ENCODE measurements around the gene GLB1L2. TPM values are rescaled to one million over a fixed set of nuclear protein-coding genes. Genes with fewer than 3 reads are reported as not detected.

Gene GLB1L2
- total and polyA plus RNA-seq, 4 donors = 2.0 to 14.1 (median 11.9) TPM

DNA sequence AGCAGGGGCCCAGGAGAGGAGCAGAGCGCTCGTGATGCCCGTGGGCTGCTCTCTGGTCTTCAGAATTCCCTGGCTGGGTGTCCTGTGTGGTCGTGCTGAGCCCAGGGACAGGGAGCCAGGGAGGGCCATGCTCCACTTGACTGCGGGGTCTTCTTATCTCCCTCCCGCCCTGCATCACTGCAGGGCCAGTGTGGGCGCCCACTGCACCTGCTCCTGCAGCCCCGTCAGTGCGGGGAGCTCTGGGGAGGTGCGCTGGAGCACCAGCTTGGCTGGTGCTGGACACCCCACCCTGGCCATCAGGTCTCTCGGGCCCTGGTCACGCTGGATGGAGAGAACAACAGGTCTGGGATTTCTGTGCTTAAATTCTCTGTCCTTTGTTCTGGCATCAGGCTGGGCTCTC lies 48.4 kb downstream of the GLB1L2 start:
- no peak for DNase-seq (ENCODE audit: low read depth in 4 of 6, low spot score in 6 of 6)
- Histone ChIP-seq H3K4me1 (ENCODE audit: control insufficient read depth, insufficient read depth, low read length) (peaks cover 3% of the 10 kb centered on the region), H3K9me3 (ENCODE audit: control insufficient read depth, insufficient read depth, low read length) (no peaks in the 10 kb centered on the region), H3K4me3 (ENCODE audit: low read depth, low read length) (no peak overlapping the region), H3K27ac (ENCODE audit: low read depth, low read length) (no peak overlapping the region), H3K36me3 (ENCODE audit: control insufficient read depth, insufficient read depth, low read length) (peaks cover 91% of the 10 kb centered on the region), H3K27me3 (ENCODE audit: control insufficient read depth, insufficient read depth, low read length) (no peaks in the 10 kb centered on the region)
- 91% methylated on average over 12 of the region's 12 CpGs for WGBS (ENCODE audit: insufficient coverage)

DNA sequence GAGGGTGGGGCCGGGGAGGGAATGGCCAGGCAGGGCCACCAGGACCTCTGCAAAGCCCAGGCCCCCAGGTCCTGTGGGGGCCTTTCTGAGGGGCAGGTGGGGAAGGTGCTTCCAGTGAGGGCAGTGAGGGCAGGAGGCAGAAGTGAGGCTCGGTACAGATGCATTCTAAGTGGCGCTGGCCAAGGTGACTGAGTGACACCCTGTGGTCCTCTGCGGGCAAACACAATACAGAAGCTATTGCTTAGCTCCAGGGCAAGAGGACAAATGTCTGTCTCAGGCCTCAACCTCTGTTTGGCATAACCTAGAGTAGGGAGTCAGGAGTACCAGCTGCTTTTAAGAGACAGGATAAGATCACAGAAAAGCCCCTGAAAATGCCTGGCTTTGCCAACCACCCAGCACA lies 49.0 kb downstream of the GLB1L2 start:
- 85% methylated on average over 3 of the region's 4 CpGs for WGBS (ENCODE audit: insufficient coverage)
- peaks cover 91% of the 10 kb centered on the region for H3K36me3 ChIP-seq (ENCODE audit: control insufficient read depth, insufficient read depth, low read length)
- H3K4me1 ChIP-seq (ENCODE audit: control insufficient read depth, insufficient read depth, low read length) = peaks cover 8% of the 10 kb centered on the region
- no peaks in the 10 kb centered on the region for H3K9me3 ChIP-seq (ENCODE audit: control insufficient read depth, insufficient read depth, low read length)
- H3K27ac ChIP-seq (ENCODE audit: low read depth, low read length) = no peak overlapping the region
- H3K27me3 ChIP-seq (ENCODE audit: control insufficient read depth, insufficient read depth, low read length) = no peaks in the 10 kb centered on the region
- H3K4me3 ChIP-seq (ENCODE audit: low read depth, low read length) = no peak overlapping the region
- DNase-seq (ENCODE audit: low read depth in 4 of 6, low spot score in 6 of 6) = no peak

DNA sequence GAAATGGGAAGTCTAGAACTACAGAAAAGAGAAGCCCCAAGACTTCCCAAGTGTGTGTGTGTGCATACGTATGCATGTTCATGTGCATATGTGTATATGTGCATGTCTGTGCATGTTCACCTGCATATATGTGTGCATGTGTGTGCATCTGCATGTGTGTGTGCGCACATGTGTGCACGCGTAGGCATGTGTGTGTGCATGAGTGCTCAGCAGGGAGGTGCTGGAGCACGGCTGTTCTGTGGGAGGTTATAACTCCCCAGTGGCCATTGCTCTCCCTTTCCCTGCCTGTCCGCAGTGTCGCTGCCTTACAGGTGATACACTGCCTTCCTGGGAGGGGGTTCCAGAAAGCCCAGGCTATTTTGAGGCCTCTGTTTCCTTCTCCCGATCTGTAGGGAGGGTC lies 50.5 kb downstream of the GLB1L2 start:
- H3K27me3 ChIP-seq (ENCODE audit: control insufficient read depth, insufficient read depth, low read length) = no peaks in the 10 kb centered on the region
- H3K36me3 ChIP-seq (ENCODE audit: control insufficient read depth, insufficient read depth, low read length) = peaks cover 89% of the 10 kb centered on the region
- H3K4me1 ChIP-seq (ENCODE audit: control insufficient read depth, insufficient read depth, low read length) = peaks cover 14% of the 10 kb centered on the region
- no peak for DNase-seq (ENCODE audit: low read depth in 4 of 6, low spot score in 6 of 6)
- no peak overlapping the region for H3K27ac ChIP-seq (ENCODE audit: low read depth, low read length)
- H3K9me3 ChIP-seq (ENCODE audit: control insufficient read depth, insufficient read depth, low read length) = no peaks in the 10 kb centered on the region
- H3K4me3 ChIP-seq (ENCODE audit: low read depth, low read length) = no peak overlapping the region
- WGBS (ENCODE audit: insufficient coverage) = 85% methylated on average over 8 of the region's 8 CpGs

DNA sequence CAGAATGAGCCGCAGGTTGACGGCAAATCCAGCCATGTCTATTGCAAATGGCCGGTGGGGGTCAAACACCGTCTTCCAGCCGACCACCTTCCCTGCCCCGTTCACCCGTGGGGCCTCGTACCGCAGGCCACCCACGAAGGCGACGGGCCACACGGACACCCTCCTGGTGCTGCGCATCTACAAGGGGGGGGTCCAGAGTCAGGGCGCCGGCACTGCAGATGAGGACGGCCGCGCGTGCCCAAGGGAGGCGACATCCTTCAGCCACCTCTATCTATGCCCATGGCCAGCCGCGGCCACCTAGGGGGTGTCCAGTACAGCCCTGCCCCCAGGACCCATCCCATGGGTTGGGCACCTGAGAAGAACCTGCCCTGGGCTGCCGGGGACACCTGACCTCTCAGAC lies 51.0 kb downstream of the GLB1L2 start:
- no peak overlapping the region for H3K27ac ChIP-seq (ENCODE audit: low read depth, low read length)
- WGBS (ENCODE audit: insufficient coverage) = 97% methylated on average over 24 of the region's 24 CpGs
- peaks cover 89% of the 10 kb centered on the region for H3K36me3 ChIP-seq (ENCODE audit: control insufficient read depth, insufficient read depth, low read length)
- H3K27me3 ChIP-seq (ENCODE audit: control insufficient read depth, insufficient read depth, low read length) = no peaks in the 10 kb centered on the region
- no peak overlapping the region for H3K4me3 ChIP-seq (ENCODE audit: low read depth, low read length)
- peaks cover 14% of the 10 kb centered on the region for H3K4me1 ChIP-seq (ENCODE audit: control insufficient read depth, insufficient read depth, low read length)
- DNase-seq (ENCODE audit: low read depth in 4 of 6, low spot score in 6 of 6) = no peak
- no peaks in the 10 kb centered on the region for H3K9me3 ChIP-seq (ENCODE audit: control insufficient read depth, insufficient read depth, low read length)

DNA sequence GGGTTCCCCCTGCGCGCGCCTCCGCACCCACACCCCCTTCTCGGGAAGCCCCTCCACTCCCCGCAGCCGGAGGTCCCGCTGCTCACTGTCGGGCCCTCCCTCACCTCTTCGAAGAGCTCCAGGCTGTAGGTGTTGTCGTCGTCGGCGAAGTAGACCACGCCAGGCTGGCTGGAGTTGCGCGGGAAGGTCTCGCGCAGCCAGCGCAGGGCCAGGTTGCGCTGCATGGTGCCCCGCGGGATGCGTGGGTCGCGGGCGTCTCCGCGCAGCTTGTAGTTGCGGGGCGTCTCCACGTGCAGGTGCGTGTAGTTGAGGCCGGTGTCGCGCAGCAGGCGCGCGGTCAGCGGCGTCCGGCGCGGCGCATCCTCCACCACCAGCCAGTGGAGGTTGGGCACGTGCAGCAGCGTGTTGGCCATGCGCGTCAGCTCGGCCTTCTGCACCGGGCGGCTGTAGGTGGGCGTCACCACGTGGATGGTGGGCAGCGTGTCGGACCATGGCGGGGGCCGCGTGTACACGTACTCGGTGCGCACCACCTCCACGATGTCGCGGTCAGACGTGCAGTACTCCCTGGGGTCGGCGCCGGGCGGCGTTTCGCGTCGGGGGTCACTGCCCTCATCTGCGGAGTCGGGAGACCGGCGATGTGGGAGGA lies 51.9 kb downstream of the GLB1L2 start:
- WGBS (ENCODE audit: insufficient coverage) = 92% methylated on average over 78 of the region's 78 CpGs
- DNase-seq (ENCODE audit: low read depth in 4 of 6, low spot score in 6 of 6) = no peak
- H3K36me3 ChIP-seq (ENCODE audit: control insufficient read depth, insufficient read depth, low read length) = peaks cover 84% of the 10 kb centered on the region
- no peak overlapping the region for H3K27ac ChIP-seq (ENCODE audit: low read depth, low read length)
- H3K9me3 ChIP-seq (ENCODE audit: control insufficient read depth, insufficient read depth, low read length) = no peaks in the 10 kb centered on the region
- H3K4me1 ChIP-seq (ENCODE audit: control insufficient read depth, insufficient read depth, low read length) = peaks cover 14% of the 10 kb centered on the region
- no peak overlapping the region for H3K4me3 ChIP-seq (ENCODE audit: low read depth, low read length)
- H3K27me3 ChIP-seq (ENCODE audit: control insufficient read depth, insufficient read depth, low read length) = no peaks in the 10 kb centered on the region

DNA sequence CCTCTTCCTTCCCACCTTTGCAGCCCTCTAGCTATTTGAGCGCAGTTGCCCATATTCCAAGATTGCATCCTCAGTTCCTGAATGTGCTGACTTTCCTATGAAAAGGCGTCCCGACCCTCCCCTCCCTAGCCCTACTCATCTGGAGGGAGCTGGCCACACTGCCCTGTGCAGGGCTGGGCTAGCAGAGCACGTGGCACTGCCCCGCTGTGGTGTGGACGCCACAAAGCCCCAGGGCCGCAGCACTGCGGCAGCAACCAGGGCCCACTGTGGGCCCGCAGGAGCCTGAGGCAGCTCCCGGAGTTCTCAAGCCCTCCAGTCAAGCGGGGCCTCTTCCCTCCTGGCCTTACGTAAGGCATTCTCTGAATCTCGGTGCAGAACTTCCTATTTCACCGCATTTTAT lies 52.6 kb downstream of the GLB1L2 start:
- H3K27ac ChIP-seq (ENCODE audit: low read depth, low read length) = no peak overlapping the region

DNA sequence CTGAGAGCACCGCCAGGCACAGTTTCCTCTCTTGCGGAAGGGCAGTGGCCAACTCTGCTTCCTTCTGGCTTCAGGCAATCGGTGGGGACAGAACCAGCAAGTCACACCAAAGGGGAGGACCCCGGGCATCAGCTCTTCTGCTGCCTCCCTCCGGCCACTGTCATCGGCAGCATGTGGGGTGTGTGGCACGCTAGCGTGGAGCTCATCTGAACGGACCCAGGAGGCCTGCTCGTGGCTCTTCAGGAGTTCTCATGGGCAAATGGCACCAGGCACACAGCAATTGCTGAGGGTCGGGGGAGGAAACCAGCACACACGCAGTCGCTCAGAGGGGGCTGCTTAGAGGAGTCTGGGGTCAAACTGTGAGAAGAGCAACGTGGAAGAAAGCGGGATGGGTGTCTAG lies 53.4 kb downstream of the GLB1L2 start:
- H3K9me3 ChIP-seq (ENCODE audit: control insufficient read depth, insufficient read depth, low read length) = no peaks in the 10 kb centered on the region
- 86% methylated on average over 13 of the region's 15 CpGs for WGBS (ENCODE audit: insufficient coverage)
- peaks cover 84% of the 10 kb centered on the region for H3K36me3 ChIP-seq (ENCODE audit: control insufficient read depth, insufficient read depth, low read length)
- no peak overlapping the region for H3K4me3 ChIP-seq (ENCODE audit: low read depth, low read length)
- DNase-seq (ENCODE audit: low read depth in 4 of 6, low spot score in 6 of 6) = no peak
- no peak overlapping the region for H3K27ac ChIP-seq (ENCODE audit: low read depth, low read length)
- H3K27me3 ChIP-seq (ENCODE audit: control insufficient read depth, insufficient read depth, low read length) = no peaks in the 10 kb centered on the region
- peaks cover 23% of the 10 kb centered on the region for H3K4me1 ChIP-seq (ENCODE audit: control insufficient read depth, insufficient read depth, low read length)

More for the DNA sequence above, 52.6 kb downstream of the GLB1L2 start:
- H3K4me3 ChIP-seq (ENCODE audit: low read depth, low read length) = no peak overlapping the region
- no peak for DNase-seq (ENCODE audit: low read depth in 4 of 6, low spot score in 6 of 6)
- WGBS (ENCODE audit: insufficient coverage) = 92% methylated on average over 11 of the region's 14 CpGs
- H3K27me3 ChIP-seq (ENCODE audit: control insufficient read depth, insufficient read depth, low read length) = no peaks in the 10 kb centered on the region
- H3K4me1 ChIP-seq (ENCODE audit: control insufficient read depth, insufficient read depth, low read length) = peaks cover 16% of the 10 kb centered on the region
- H3K9me3 ChIP-seq (ENCODE audit: control insufficient read depth, insufficient read depth, low read length) = no peaks in the 10 kb centered on the region
- H3K36me3 ChIP-seq (ENCODE audit: control insufficient read depth, insufficient read depth, low read length) = peaks cover 84% of the 10 kb centered on the region

DNA sequence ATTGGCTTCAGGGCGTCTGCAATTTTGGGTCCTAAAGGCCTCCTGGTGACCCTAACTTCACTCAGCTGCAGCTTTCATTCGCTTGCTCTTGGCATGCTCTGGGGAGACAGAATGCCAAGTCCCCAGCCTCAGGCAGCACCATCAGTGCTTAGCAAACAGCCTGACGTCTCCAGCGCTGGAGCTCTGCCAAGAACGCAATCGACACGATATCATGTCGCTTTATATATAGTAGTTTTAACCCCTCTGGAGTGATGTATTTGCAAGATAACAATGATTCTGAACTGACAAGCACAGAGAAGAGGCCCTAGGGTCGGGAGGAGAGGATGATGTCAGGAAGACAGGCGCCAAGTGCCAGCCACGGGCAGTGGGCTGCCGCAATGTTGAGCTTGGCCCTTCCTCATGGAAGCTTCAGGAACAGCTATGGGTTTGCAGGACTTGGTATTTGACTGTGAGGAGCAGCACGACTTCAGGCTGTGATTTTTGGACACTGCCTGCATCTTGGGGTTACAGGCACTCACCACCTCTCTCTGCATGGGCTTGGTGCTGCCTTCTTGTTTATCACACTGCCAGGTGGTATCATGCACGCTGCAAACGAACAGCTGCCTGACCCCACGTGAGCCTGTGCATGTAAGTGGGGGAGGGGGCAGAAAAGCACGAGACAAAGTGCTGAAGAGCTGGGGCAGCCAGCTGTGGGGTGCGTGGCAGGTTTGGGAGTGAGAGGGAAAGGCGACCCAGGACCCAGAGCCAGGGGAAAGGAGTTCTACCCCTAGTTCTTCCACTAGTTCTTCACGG lies 54.2 kb downstream of the GLB1L2 start:
- 49% methylated on average over 13 of the region's 20 CpGs for WGBS (ENCODE audit: insufficient coverage)
- no peak overlapping the region for H3K4me3 ChIP-seq (ENCODE audit: low read depth, low read length)
- H3K4me1 ChIP-seq (ENCODE audit: control insufficient read depth, insufficient read depth, low read length) = peaks cover 31% of the 10 kb centered on the region
- no peak overlapping the region for H3K27ac ChIP-seq (ENCODE audit: low read depth, low read length)
- DNase-seq (ENCODE audit: low read depth in 4 of 6, low spot score in 6 of 6) = peak in 2 of 6 donors; percentile 92 to 94
- no peaks in the 10 kb centered on the region for H3K27me3 ChIP-seq (ENCODE audit: control insufficient read depth, insufficient read depth, low read length)
- H3K36me3 ChIP-seq (ENCODE audit: control insufficient read depth, insufficient read depth, low read length) = peaks cover 83% of the 10 kb centered on the region
- H3K9me3 ChIP-seq (ENCODE audit: control insufficient read depth, insufficient read depth, low read length) = no peaks in the 10 kb centered on the region

DNA sequence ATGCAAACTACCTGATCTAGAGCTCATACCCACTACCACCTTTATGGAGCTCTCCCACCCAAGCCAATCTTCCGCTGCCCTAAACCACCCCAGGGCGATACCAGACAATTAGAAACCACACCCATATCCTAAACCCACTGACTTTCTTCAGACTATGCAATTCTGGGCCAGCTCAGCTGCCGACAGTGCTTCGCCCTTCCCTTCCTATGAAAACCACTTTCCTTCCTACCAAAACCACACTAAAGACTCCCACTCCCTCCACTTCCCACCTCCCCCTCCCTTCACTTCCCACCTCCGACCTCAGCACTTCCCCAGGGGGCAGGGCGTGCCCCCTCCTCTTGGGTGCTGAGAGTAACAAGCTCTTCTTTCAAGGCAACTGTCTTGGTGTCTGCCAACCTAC lies 55.2 kb downstream of the GLB1L2 start:
- no peak for DNase-seq (ENCODE audit: low read depth in 4 of 6, low spot score in 6 of 6)
- Histone ChIP-seq H3K9me3 (ENCODE audit: control insufficient read depth, insufficient read depth, low read length) (no peaks in the 10 kb centered on the region), H3K36me3 (ENCODE audit: control insufficient read depth, insufficient read depth, low read length) (peaks cover 82% of the 10 kb centered on the region), H3K4me3 (ENCODE audit: low read depth, low read length) (no peak overlapping the region), H3K27ac (ENCODE audit: low read depth, low read length) (no peak overlapping the region), H3K4me1 (ENCODE audit: control insufficient read depth, insufficient read depth, low read length) (peaks cover 40% of the 10 kb centered on the region), H3K27me3 (ENCODE audit: control insufficient read depth, insufficient read depth, low read length) (no peaks in the 10 kb centered on the region)
- WGBS (ENCODE audit: insufficient coverage) = 89% methylated on average over 6 of the region's 6 CpGs

DNA sequence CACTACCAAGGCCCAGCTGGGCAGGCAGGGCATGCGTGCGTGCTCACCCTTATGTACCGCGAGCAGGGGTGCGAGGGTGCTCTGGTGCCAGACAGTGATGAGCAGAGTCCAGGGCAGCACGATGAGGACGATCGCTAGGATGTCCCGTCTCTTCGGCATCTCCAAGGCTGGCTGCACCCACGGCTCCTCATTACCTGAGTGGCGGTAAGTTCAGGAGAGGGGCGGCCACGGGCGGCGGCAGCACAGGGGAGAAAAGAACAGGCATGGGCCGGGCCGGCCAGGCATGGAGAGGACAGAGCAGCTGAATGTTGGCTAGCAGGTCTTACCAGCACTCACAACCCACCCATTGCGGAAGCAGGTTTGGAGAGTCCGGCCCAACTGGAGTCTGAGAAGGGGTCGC lies 55.7 kb downstream of the GLB1L2 start:
- 97% methylated on average over 19 of the region's 21 CpGs for WGBS (ENCODE audit: insufficient coverage)
- H3K4me3 ChIP-seq (ENCODE audit: low read depth, low read length) = no peak overlapping the region
- H3K4me1 ChIP-seq (ENCODE audit: control insufficient read depth, insufficient read depth, low read length) = peaks cover 40% of the 10 kb centered on the region
- no peak overlapping the region for H3K27ac ChIP-seq (ENCODE audit: low read depth, low read length)
- H3K9me3 ChIP-seq (ENCODE audit: control insufficient read depth, insufficient read depth, low read length) = no peaks in the 10 kb centered on the region
- no peak for DNase-seq (ENCODE audit: low read depth in 4 of 6, low spot score in 6 of 6)
- H3K36me3 ChIP-seq (ENCODE audit: control insufficient read depth, insufficient read depth, low read length) = peaks cover 80% of the 10 kb centered on the region
- H3K27me3 ChIP-seq (ENCODE audit: control insufficient read depth, insufficient read depth, low read length) = no peaks in the 10 kb centered on the region
